H1 (cell line): ENCODE results near the gene ZNF618. TPM values are rescaled to one million over a fixed set of nuclear protein-coding genes. Genes with fewer than 3 reads are reported as not detected.

Experiments used
- CTCF ChIA-PET: fragments of 300-600 bp; sonication (Branson Sonifier 250); formaldehyde crosslinking; loops from one replicate; lab custom pipeline; 2021; ENCODE audit not compliant: partially characterized antibody; lab: Charles Lee
- POLR2A ChIA-PET: fragments of 300-600 bp; sonication (Branson Sonifier 250); formaldehyde crosslinking; loops from one replicate; lab custom pipeline; 2021; ENCODE audit warnings: inconsistent platforms; ENCODE audit not compliant: partially characterized antibody; lab: Charles Lee
- DNase-seq, 2 experiments: peaks; one replicate each; pipeline versions ENCODE4 v3.0.0 to v3.0.0-alpha.2; 2010 to 2022; ENCODE audit warnings: low spot score in 2 of 2, low read depth in 1 of 2, mixed read lengths in 1 of 2
- FAIRE-seq: peaks from 2 replicates; lab custom pipeline; 2011; peaks lifted over from hg19 to GRCh38; lab: Jason Lieb, UNC
- H2AFZ ChIP-seq: 2 replicates; pipeline ENCODE4 v1.8.1; 2012; ENCODE audit warnings: low read length, inconsistent platforms
- H2AK5ac ChIP-seq: 2 replicates; pipeline ENCODE4 v1.6.1; 2013; ENCODE audit warnings: low read depth, low read length
- H2BK120ac ChIP-seq: replicated peaks from 2 replicates; pipeline ENCODE3; 2013; ENCODE audit warnings: low read depth, low read length, inconsistent platforms
- H2BK12ac ChIP-seq: 2 replicates; pipeline ENCODE4 v1.6.1; 2013; ENCODE audit warnings: low read depth, low read length
- H2BK15ac ChIP-seq: 2 replicates; pipeline ENCODE4 v1.6.1; 2013; ENCODE audit warnings: low read length
- H2BK20ac ChIP-seq: 2 replicates; pipeline ENCODE4 v1.6.1; 2013; ENCODE audit warnings: low read length
- H2BK5ac ChIP-seq: 2 replicates; pipeline ENCODE4 v1.6.1; 2013; ENCODE audit warnings: low read depth, low read length
- H3K14ac ChIP-seq: 2 replicates; pipeline ENCODE4 v1.6.1; 2013; ENCODE audit warnings: inconsistent platforms; ENCODE audit not compliant: insufficient read length
- H3K18ac ChIP-seq: 2 replicates; pipeline ENCODE4 v1.6.1; 2013; ENCODE audit warnings: low read length; ENCODE audit errors: extremely low read depth
- H3K23ac ChIP-seq: 2 replicates; pipeline ENCODE4 v1.6.1; 2013; ENCODE audit warnings: inconsistent platforms; ENCODE audit not compliant: insufficient read length
- H3K23me2 ChIP-seq: 2 replicates; pipeline ENCODE4 v1.6.1; 2013; ENCODE audit warnings: low read depth, low read length
- H3K27ac ChIP-seq: 2 replicates; pipeline ENCODE4 v1.6.1; 2011; ENCODE audit warnings: low read depth, low read length, inconsistent platforms
- H3K27me3 ChIP-seq, 4 experiments: replicated peaks in 1 of 4; 1 replicate in 1 of 4; 2 replicates in 3 of 4; pipeline versions ENCODE4 v1.6.1 to v1.8.1; 2011 to 2013; ENCODE audit warnings: low read length in 3 of 4, mild to moderate bottlenecking in 3 of 4, inconsistent platforms in 2 of 4, mixed read lengths in 2 of 4, moderate library complexity in 1 of 4; ENCODE audit not compliant: control insufficient read depth in 3 of 4, insufficient read depth in 3 of 4; ENCODE audit errors: extremely low read depth in 1 of 4
- H3K36me3 ChIP-seq, 4 experiments: 2 replicates each; pipeline versions ENCODE4 v1.6.1 to v1.8.1; 2011 to 2013; ENCODE audit warnings: mild to moderate bottlenecking in 4 of 4, low read length in 3 of 4, moderate library complexity in 2 of 4, control low read depth in 1 of 4, inconsistent platforms in 1 of 4; ENCODE audit not compliant: insufficient read depth in 4 of 4, control insufficient read depth in 2 of 4
- H3K4ac ChIP-seq: replicated peaks from 2 replicates; pipeline ENCODE3; 2013; ENCODE audit warnings: low read length, low read depth, mixed read lengths, inconsistent platforms; ENCODE audit not compliant: insufficient read length
- H3K4me1 ChIP-seq, 4 experiments: replicated peaks in 1 of 4; 1 replicate in 1 of 4; 2 replicates in 3 of 4; pipeline versions ENCODE4 v1.6.1 to v1.8.1; 2011 to 2013; ENCODE audit warnings: low read length in 3 of 4, inconsistent platforms in 2 of 4, mixed read lengths in 1 of 4; ENCODE audit not compliant: insufficient read depth in 4 of 4, control insufficient read depth in 3 of 4
- H3K4me2 ChIP-seq, 2 experiments: 2 replicates each; pipeline versions ENCODE4 v1.6.1 to v1.8.1; 2011 to 2013; ENCODE audit warnings: low read depth in 2 of 2, low read length in 2 of 2, control low read depth in 1 of 2, inconsistent platforms in 1 of 2, mild to moderate bottlenecking in 1 of 2; ENCODE audit not compliant: insufficient read depth in 1 of 2
- H3K4me3 ChIP-seq, 4 experiments: fragments of 200-600, 300-600 bp in 1 of 4; sonication (generic), shearing (Covaris generic), sonication (Bioruptor Twin) in 1 of 4; 2 replicates each; pipeline versions ENCODE4 v1.5.1 to v1.8.1; 2011 to 2016; ENCODE audit warnings: low read length in 4 of 4, low read depth in 3 of 4, control low read depth in 2 of 4, inconsistent platforms in 2 of 4, mild to moderate bottlenecking in 2 of 4, mixed read lengths in 1 of 4, moderate library complexity in 1 of 4; ENCODE audit not compliant: insufficient read depth in 2 of 4; ENCODE audit errors: extremely low read depth in 1 of 4
- H3K56ac ChIP-seq: replicated peaks from 2 replicates; pipeline ENCODE3; 2013; ENCODE audit warnings: low read depth, mild to moderate bottlenecking, mixed read lengths, low read length, inconsistent platforms; ENCODE audit not compliant: insufficient read length
- H3K79me1 ChIP-seq: 2 replicates; pipeline ENCODE4 v1.6.1; 2013; ENCODE audit warnings: low read depth, low read length, control low read depth
- H3K79me2 ChIP-seq, 2 experiments: 2 replicates each; pipeline versions ENCODE4 v1.6.1 to v1.8.1; 2012 to 2013; ENCODE audit warnings: low read length in 2 of 2, mild to moderate bottlenecking in 2 of 2, inconsistent platforms in 1 of 2; ENCODE audit not compliant: insufficient read depth in 2 of 2, control insufficient read depth in 1 of 2
- H3K9ac ChIP-seq, 4 experiments: replicated peaks in 1 of 4; 1 replicate in 1 of 4; 2 replicates in 3 of 4; pipeline versions ENCODE4 v1.6.1 to v1.8.1; 2011 to 2013; ENCODE audit warnings: low read depth in 3 of 4, low read length in 3 of 4, control low read depth in 2 of 4, mild to moderate bottlenecking in 2 of 4, moderate library complexity in 2 of 4, inconsistent platforms in 1 of 4; ENCODE audit errors: extremely low read depth in 1 of 4
- H3K9me3 ChIP-seq, 2 experiments: 2 replicates each; pipeline versions ENCODE4 v1.6.1 to v1.8.1; 2012 to 2013; ENCODE audit warnings: mild to moderate bottlenecking in 2 of 2, moderate library complexity in 2 of 2, control low read depth in 1 of 2, inconsistent platforms in 1 of 2, low read depth in 1 of 2, low read length in 1 of 2, mixed read lengths in 1 of 2; ENCODE audit not compliant: insufficient read depth in 2 of 2
- H4K20me1 ChIP-seq, 2 experiments: replicated peaks in 1 of 2; 2 replicates each; pipeline versions ENCODE3 to v1.8.1; 2011 to 2013; ENCODE audit warnings: inconsistent platforms in 2 of 2, low read length in 2 of 2, mild to moderate bottlenecking in 1 of 2; ENCODE audit not compliant: insufficient read depth in 2 of 2, control insufficient read depth in 1 of 2
- H4K5ac ChIP-seq: 2 replicates; pipeline ENCODE4 v1.6.1; 2013; ENCODE audit warnings: low read length, low read depth, mixed read lengths, inconsistent platforms; ENCODE audit not compliant: insufficient read length
- H4K8ac ChIP-seq: 2 replicates; pipeline ENCODE4 v1.8.0; 2013; ENCODE audit warnings: mild to moderate bottlenecking, moderate library complexity, low read length, inconsistent platforms; ENCODE audit not compliant: insufficient read depth; ENCODE audit errors: extremely low read depth
- H4K91ac ChIP-seq: replicated peaks from 2 replicates; pipeline ENCODE3; 2013; ENCODE audit warnings: low read length, mixed read lengths, inconsistent platforms; ENCODE audit not compliant: insufficient read length
- BACH1 ChIP-seq: IDR thresholded peaks from 2 replicates; pipeline ENCODE4 v1.6.1; 2012; ENCODE audit warnings: low read length, improper control_type of control experiment
- CBX5 ChIP-seq: fragments of 300-800, 300-1000 bp; sonication (generic); IDR thresholded peaks from 2 replicates; pipeline ENCODE4 v1.7.1; 2016; ENCODE audit warnings: antibody characterized with exemption, low read length, low read depth
- RAD21 ChIP-seq, 2 experiments: IDR thresholded peaks in 1 of 2; conservative IDR thresholded peaks in 1 of 2; 2 replicates each; pipeline ENCODE4 v1.6.1; 2011; ENCODE audit warnings: low read depth in 2 of 2, low read length in 2 of 2, improper control_type of control experiment in 1 of 2, inconsistent platforms in 1 of 2, mild to moderate bottlenecking in 1 of 2, moderate library complexity in 1 of 2
- SIN3A ChIP-seq, 2 experiments: IDR thresholded peaks in 1 of 2; conservative IDR thresholded peaks in 1 of 2; 2 replicates each; pipeline ENCODE4 v1.6.1; 2011 to 2012; ENCODE audit warnings: low read length in 2 of 2, improper control_type of control experiment in 1 of 2, low read depth in 1 of 2, mild to moderate bottlenecking in 1 of 2
- SIX5 ChIP-seq: IDR thresholded peaks from 2 replicates; pipeline ENCODE4 v1.6.1; 2011; ENCODE audit warnings: mild to moderate bottlenecking, low read depth, low read length
- SP1 ChIP-seq: IDR thresholded peaks from 2 replicates; pipeline ENCODE4 v1.6.1; 2011; ENCODE audit warnings: low read depth, low read length
- SRF ChIP-seq: IDR thresholded peaks from 2 replicates; pipeline ENCODE4 v1.6.1; 2011; ENCODE audit warnings: mild to moderate bottlenecking, low read depth, low read length, moderate library complexity
- TEAD4 ChIP-seq: IDR thresholded peaks from 2 replicates; pipeline ENCODE4 v1.6.1; 2012; ENCODE audit warnings: low read depth, low read length, inconsistent platforms, mixed read lengths
- WGBS, 2 experiments: shearing (Covaris generic) in 1 of 2; methylation state at CpG; one replicate each; pipeline versions ENCODE4 v1.1.6 to v1.1.7; 2013 to 2015; ENCODE audit warnings: low lambda C conversion rate in 2 of 2, mixed read lengths in 2 of 2, inconsistent platforms in 1 of 2, low coverage in 1 of 2, missing lambda C conversion rate in 1 of 2; ENCODE audit not compliant: insufficient replicate concordance in 2 of 2, insufficient coverage in 1 of 2, insufficient read length in 1 of 2; ENCODE audit errors: extremely low coverage in 1 of 2, missing lambda C conversion rate in 1 of 2; 5-methylcytosine and 5-hydroxymethylcytosine counted together
- polyA plus RNA-seq, 7 experiments: library from polyadenylated mRNA; depleted of rRNA in 3 of 7; stranded (reverse) in 5 of 7; unstranded in 2 of 7; fragments of >200 nt in 5 of 7; fragments of 200-250 nt in 2 of 7; gene quantifications; 1 replicate in 5 of 7; 2 replicates in 1 of 7; 4 replicates in 1 of 7; pipeline versions ENCODE4 v1.2.1 to v1.2.3, GENCODE V29; 2011 to 2013; ENCODE audit warnings: missing spikeins in 2 of 7, mixed read lengths in 2 of 7
- total RNA-seq: library from RNA; stranded (reverse); fragmentation: NEBNext Ultra II Directional; extraction: Animal tissue kit (Norgen Biotek cat#: 25700); gene quantifications from 2 replicates; pipeline ENCODE4 v1.2.1, GENCODE V29; 2021
- TF ChIP-seq, protein P1 (sequence below): IDR thresholded peaks from 2 replicates; pipeline ENCODE4 v1.6.1; 2012; ENCODE audit warnings: inconsistent platforms
- TF ChIP-seq, protein P2 (sequence below): IDR thresholded peaks from 2 replicates; pipeline ENCODE4 v1.6.1; 2011; ENCODE audit warnings: low read depth, mild to moderate bottlenecking, low read length; ENCODE audit not compliant: insufficient read depth

The ZNF618 gene
- total and polyA plus RNA-seq, 2 of the 8 experiments (the other 6 are each of a cell fraction or from before 2014, with no cell fraction given), result 9.6 to 28.5 TPM

DNA sequence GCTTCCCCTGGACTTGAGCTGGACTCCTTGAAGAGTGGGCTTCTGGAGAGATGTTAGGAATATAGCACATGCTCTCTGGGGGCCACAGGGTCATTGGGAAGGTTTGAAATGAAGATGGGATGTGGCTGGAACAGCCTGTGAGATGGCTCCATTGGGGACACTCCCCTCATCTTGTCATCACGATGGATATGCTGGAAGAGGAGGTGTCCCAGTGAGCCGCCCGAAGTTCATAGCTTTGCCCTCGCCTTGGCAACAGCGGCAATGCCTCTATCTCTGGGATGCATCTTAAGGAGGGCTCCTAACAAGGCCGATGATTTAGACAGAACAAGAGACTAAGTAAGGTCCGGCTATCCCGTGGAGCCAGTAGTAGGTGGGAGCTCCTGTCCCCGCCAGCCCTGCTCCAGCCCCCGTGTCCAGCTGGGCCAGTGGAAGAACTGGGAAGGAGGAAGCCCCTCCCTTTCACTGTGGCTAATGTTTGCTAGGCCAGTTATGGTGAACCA lies 178.1 kb downstream of the ZNF618 start:
- no peaks in the 10 kb centered on the region for H3K27me3 ChIP-seq
- no peak overlapping the region for H4K8ac ChIP-seq
- H3K36me3 ChIP-seq, result peaks cover 0 to 20% (median 5%) of the 10 kb centered on the region in 4 experiments; a peak in 6 of 8 replicates
- POLR2A ChIA-PET, result no interaction called here
- no peak overlapping the region for H3K18ac ChIP-seq
- WGBS, 2 experiments, result 79% methylated on average over 10 of the region's 10 CpGs; no CpG with 5 or more reads in 1 of the 2 experiments
- H4K20me1 ChIP-seq, result peaks cover 0 to 3% of the 10 kb centered on the region in 2 experiments
- H3K27ac ChIP-seq, result no peak overlapping the region
- no peak for DNase-seq
- H4K5ac ChIP-seq, result no peak overlapping the region
- no peaks in the 10 kb centered on the region for H3K23me2 ChIP-seq
- no peak overlapping the region for H2BK12ac ChIP-seq
- no peak for FAIRE-seq
- H2BK120ac ChIP-seq, result no peak overlapping the region
- no peak overlapping the region for H3K56ac ChIP-seq
- H2BK20ac ChIP-seq, result no peak overlapping the region
- no peak overlapping the region for H2AFZ ChIP-seq
- H3K79me2 ChIP-seq, result no peaks in the 10 kb centered on the region
- H3K4me2 ChIP-seq, result no peak overlapping the region
- no peak overlapping the region for H3K4ac ChIP-seq
- H4K91ac ChIP-seq, result no peak overlapping the region
- no peak overlapping the region for H2BK5ac ChIP-seq
- H3K4me3 ChIP-seq, result no peak overlapping the region
- no peak overlapping the region for H3K9ac ChIP-seq
- H3K14ac ChIP-seq, result no peak overlapping the region
- no peaks in the 10 kb centered on the region for H3K4me1 ChIP-seq
- H2AK5ac ChIP-seq, result no peak overlapping the region
- no peaks in the 10 kb centered on the region for H3K9me3 ChIP-seq
- CTCF ChIA-PET, result interaction anchor here (0.9 kb wide), 1 partner anchor 36 kb away, joined by 3 read pairs; no protein-coding TSS in a partner anchor
- no peak overlapping the region for H3K23ac ChIP-seq
- H3K79me1 ChIP-seq, result no peaks in the 10 kb centered on the region
- H2BK15ac ChIP-seq, result no peak overlapping the region
- no peak for TF ChIP-seq SRF
- TF ChIP-seq BACH1, result no peak
- no peak for TF ChIP-seq RAD21 (IDR thresholded peaks at IDR 0.05 in 1 of 2, conservative IDR thresholded peaks at IDR 0.05 in 1 of 2; ENCODE audit: low read depth in 2 of 2, low read length in 2 of 2)
- TF ChIP-seq TEAD4, result no peak
- TF ChIP-seq CBX5, result no peak
- no peak for TF ChIP-seq SIX5
- TF ChIP-seq, protein P1, sequence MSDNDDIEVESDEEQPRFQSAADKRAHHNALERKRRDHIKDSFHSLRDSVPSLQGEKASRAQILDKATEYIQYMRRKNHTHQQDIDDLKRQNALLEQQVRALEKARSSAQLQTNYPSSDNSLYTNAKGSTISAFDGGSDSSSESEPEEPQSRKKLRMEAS, result no peak
- TF ChIP-seq, protein P2, sequence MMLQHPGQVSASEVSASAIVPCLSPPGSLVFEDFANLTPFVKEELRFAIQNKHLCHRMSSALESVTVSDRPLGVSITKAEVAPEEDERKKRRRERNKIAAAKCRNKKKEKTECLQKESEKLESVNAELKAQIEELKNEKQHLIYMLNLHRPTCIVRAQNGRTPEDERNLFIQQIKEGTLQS, result no peak
- no peak for TF ChIP-seq SP1
- TF ChIP-seq SIN3A (conservative IDR thresholded peaks at IDR 0.05 in 1 of 2, IDR thresholded peaks at IDR 0.05 in 1 of 2; ENCODE audit: low read depth in 1 of 2, low read length in 2 of 2), result no peak
